ENCODE measurements around the gene XPR1.

- TF ChIP-seq POLR2A (IDR thresholded peaks at IDR 0.05) (no peak), EP300 (IDR thresholded peaks at IDR 0.05) (no peak)
Measured at GRCh38 chr1:180636138-180636537, 4.3 kb downstream of the XPR1 start.
